ENCODE data around the gene RNU1-3.
"Not testable (repeated sequence)": the region's sequence is repeated elsewhere in the genome, so short reads cannot be mapped to it uniquely, and the experiment has no call there.

DNA sequence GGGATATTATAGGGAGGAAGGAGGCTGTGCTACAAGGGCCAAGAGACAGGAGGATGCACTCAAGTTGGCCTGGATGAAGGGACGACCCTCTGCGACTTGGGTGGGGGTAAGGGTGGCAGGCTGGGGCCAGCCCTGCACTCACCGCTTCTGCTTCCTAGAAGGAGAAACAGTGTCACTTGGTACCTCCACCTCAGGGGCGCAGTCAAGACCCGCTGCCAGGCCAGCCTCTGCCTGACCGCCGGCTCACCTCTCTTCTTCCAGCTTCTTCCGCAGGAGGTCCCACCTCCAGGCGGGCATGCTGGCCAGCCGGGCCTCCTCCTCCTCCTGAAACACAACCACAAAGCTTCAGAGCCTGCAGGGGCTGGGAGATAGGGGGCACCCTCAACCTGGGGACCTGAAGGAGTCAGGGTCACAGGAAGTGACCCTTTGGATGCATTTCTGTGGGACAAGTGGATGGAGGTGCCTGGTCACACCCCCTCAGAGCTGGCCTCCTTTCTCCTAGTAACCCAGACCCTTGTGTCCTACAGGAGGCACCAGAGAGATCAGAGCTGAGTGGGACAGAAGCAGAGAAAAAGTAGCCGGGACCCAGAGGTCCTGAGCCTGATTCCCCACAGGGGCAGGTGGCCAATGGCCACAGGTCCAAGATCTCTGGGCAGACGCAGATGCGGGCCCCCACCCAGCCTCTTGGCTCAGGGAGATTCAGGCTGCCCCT lies 24.4 kb upstream of the RNU1-3 start:
- TF ChIP-seq, protein P1, sequence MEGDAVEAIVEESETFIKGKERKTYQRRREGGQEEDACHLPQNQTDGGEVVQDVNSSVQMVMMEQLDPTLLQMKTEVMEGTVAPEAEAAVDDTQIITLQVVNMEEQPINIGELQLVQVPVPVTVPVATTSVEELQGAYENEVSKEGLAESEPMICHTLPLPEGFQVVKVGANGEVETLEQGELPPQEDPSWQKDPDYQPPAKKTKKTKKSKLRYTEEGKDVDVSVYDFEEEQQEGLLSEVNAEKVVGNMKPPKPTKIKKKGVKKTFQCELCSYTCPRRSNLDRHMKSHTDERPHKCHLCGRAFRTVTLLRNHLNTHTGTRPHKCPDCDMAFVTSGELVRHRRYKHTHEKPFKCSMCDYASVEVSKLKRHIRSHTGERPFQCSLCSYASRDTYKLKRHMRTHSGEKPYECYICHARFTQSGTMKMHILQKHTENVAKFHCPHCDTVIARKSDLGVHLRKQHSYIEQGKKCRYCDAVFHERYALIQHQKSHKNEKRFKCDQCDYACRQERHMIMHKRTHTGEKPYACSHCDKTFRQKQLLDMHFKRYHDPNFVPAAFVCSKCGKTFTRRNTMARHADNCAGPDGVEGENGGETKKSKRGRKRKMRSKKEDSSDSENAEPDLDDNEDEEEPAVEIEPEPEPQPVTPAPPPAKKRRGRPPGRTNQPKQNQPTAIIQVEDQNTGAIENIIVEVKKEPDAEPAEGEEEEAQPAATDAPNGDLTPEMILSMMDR (IDR thresholded peaks at IDR 0.05 in 8 of 11, conservative IDR thresholded peaks at IDR 0.05 in 3 of 11): not testable (repeated sequence)
- not testable (repeated sequence) for TF ChIP-seq POLR2AphosphoS5, POLR2A (IDR thresholded peaks at IDR 0.05)

All from spleen (tissue), 7 donors.